ENCODE results near the gene ENO2.

DNA sequence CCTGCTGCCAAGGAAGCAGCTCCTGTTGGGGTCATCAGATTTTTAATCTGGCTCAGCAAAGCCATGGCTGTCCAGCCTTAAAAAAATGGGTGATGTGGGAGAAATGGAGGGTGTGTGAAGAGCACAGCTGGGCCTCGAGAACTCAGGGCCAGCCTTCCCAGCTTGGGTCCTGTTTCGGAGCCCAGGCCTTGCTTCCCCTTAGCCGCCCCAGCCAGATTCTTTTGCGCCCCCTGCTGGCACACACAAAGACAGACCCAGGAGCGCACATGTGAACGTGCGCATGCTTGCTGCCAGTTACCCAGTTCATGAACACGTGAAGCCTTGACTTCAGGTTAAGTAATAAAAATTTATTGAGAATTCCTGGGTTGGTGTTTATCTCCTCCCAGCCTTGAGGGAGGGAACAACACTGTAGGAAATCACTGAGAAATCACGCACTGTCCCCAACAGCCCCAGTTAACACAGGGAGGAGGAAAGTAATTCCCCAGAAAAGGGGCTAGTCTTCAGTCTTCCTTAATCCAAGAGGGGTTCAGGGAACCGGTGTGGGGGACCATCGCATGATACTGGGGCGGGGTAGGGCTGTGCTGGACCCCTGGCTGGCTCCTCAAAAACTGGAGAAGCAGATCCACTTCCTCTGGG, 50.8 kb downstream of the ENO2 start:
- TF ChIP-seq CTCF (conservative IDR thresholded peaks at IDR 0.05 in 1 of 2, IDR thresholded peaks at IDR 0.05 in 1 of 2; ENCODE audit: extremely low read depth in 1 of 2, insufficient read depth in 1 of 2, low read depth in 1 of 2, low read length in 2 of 2) (peak; percentile 93 to 95), EZH2 (IDR thresholded peaks at IDR 0.05; ENCODE audit: borderline replicate concordance, low read length) (no peak)

Data from mammary epithelial cell (primary cell).